GM19438 (cell line): Measurements from ENCODE around the gene ITGBL1.
"Not testable (repeated sequence)": the region's sequence is repeated elsewhere in the genome, so short reads cannot be mapped to it uniquely, and the experiment has no call there.

Experiments used
- ATAC-seq: cut with Tn5 transposase; IDR thresholded peaks from one replicate; pipeline ENCODE4 v1.9.1; 2021; ENCODE audit warnings: low read depth; ENCODE audit not compliant: unreplicated experiment

ITGBL1 gene

GRCh38 chr13:101499406-101499805 is 46.9 kb downstream of the ITGBL1 start:
- no peak for ATAC-seq

DNA sequence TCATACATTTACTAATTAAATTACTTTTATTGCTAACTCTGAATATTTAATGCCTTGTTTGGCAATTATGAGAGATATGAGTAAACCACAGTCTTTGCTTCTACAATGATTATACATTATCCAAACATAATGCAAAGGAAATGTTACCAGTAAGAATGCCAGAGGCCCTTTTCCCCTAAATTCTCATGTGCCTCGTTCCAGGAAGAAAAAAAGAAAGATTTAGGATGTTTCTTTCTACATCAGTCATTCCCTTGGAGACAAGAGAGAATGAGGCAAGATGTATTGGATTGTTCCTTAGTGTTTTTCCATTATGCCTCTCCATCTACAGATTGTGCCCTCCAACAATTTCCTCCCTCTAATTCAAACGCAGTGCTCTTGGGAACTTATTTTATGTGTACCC is 50.1 kb downstream of the ITGBL1 start:
- ATAC-seq = no peak

DNA sequence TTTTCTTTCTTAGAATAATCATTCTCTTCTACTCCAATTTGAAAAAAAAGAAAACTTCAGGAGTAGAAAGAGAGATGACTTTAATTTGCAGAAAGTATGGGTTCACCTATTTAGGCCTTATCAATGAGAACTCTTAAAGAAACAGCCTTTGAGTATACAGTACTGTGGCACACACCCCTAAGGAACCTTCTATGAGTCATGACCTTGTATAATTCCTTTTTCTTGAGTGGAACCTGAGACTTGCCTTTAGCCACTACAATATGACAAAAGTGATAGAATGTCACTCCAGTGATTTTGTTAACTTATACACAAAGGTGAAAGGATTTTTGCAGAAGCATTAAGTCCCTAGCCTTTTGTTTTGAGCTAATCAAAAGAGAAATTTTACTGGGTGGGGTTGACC is 58.7 kb downstream of the ITGBL1 start:
- no peak for ATAC-seq

GRCh38 chr13:101511766-101512165 is 59.3 kb downstream of the ITGBL1 start:
- no peak for ATAC-seq

DNA sequence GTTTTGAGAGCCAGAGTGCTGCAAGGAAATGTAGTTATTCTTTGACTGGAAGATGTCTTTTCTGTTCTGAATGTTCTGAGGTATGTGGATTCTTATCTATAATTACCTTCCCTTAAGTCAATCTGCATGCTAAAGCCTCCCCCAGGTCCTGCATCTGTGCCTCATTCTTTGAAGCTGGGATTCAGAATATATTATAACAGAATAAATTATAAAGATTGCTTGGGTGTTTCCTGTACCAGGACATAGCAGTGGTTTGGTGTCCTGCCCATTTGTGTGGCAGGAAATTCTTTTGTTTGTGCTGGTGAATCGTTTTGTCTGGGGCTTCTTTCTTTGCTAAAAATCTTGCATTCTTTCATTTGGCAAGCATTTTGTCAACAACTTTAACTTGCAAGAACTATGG is 60.2 kb downstream of the ITGBL1 start:
- ATAC-seq = no peak

DNA sequence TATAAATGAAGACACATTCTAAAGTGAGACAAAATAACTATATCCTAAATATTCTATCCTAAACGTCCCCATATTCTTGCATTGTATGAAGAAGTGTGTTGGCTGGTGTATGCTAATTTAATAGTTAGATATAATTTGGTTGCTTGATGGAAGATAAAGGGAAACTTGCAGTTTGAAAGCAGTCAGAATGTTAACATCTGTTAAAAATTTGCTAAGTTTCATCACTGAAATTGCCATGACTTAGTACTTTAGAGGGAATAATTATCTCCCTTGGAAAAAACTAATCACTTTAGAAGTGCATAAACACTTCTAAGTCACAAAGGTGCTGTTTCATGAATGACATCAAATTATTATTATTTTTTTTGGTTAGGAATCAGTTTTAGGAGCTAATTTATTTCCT is 61.6 kb downstream of the ITGBL1 start:
- ATAC-seq = no peak

- no peak for ATAC-seq
These were observed 62.3 kb downstream of the ITGBL1 start for GRCh38 chr13:101514695-101515275.

DNA sequence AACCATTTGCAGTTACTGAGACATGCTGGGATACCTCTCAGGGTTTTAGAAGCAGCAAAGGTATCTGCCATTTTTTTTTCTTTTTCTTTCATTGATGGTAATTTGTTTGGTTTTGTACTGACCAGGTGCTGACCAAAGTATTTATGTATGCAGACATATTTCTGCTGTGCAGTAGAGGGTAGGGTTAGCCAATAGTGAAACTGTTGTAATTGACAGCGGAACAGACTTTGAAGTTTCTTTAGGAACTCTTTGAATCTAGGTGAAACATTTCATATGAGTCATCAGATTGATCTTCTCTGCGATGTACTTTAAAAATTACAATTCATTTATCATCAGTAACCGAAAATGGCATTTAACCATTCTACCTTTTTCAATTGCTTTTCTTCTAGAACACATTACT is 63.0 kb downstream of the ITGBL1 start:
- ATAC-seq = no peak

DNA sequence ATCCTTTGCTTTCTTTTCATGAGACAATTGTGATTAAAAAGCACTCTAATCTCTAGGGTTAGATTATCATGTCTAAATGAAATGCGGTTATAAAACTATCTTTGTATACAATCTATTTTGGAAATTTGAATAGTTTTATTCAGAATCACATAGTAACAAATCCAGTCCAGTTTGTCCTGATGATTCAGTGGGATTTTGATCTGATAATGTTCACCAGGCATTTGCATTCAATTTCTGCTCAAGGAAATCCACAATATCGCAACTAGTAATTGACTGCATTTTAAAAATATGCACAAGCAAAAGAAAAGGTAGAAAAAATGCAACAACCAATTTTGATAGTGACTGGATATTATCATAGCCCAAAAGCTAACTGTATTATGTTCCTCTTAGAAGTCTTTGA is 63.8 kb downstream of the ITGBL1 start:
- ATAC-seq = no peak

GRCh38 chr13:101520672-101521071 is 68.2 kb downstream of the ITGBL1 start:
- peak; percentile 76 for ATAC-seq

- no peak for ATAC-seq
These were observed 68.9 kb downstream of the ITGBL1 start for GRCh38 chr13:101521371-101521770.

- ATAC-seq = no peak
These were observed 70.1 kb downstream of the ITGBL1 start for GRCh38 chr13:101522607-101523006.

DNA sequence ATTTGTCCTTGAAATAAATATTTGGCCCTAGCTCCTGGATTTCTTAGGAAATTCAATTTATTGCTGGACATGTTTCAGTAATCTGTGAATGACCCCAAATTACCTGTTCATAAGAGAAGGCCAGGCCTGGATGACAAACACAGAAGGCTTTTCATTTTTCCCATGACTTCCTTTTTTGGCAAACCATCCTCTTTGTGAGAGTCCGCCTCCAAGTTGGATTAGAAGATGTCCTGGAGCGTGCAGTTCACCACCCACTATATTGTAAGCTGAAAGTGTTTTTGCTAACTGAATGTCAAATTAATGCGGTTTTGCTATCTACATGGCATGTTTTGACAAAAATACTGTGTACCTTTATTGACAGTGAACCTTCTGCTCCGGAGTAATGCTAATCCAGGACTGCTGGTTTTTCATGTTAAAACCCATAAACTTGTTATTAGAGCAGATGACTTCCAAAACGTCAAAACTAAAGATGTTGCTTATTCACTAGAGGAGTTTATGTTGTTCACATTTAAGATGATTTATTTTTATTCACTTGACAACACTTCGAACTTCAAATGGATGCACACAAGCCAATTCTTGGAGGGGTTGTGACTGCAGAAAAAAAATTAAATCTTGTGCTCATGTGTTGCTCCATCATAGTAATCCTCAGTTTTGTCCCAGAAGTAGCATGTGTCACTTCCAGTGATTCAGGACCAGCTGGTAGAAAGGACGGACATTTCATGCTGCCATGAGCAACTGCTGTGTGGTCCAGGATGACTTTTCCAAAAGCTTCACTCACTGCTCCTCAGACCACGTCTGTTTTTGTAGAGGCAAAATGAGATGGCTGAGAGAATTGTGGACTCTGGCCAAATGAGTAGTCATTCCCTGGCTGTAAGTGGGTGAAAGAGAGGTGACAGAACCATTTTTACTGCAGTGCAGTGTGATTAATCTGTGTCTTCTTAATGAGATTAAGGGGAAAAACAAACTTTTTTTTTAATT is 71.0 kb downstream of the ITGBL1 start:
- no peak for ATAC-seq

DNA sequence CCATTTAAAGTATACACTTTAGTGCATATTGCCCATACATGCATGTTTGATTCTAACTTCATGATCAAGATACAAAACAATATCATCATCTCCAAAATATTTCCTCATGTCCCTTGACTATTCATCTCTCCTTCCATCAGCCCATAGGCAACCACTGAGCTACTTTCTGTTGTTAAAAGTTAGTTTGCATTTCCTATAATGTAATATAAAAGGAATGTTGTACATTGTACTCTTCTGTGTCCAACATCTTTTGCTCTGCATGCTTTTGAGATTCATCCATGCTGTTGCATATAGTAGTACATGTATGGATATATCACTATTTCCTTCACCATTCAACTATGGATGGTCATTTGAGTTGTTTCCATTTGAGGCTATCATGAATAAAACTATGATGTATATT is 74.7 kb downstream of the ITGBL1 start:
- no peak for ATAC-seq

GRCh38 chr13:101529422-101529821 is 76.9 kb downstream of the ITGBL1 start:
- ATAC-seq = no peak

GRCh38 chr13:101530293-101530692 is 77.8 kb downstream of the ITGBL1 start:
- no peak for ATAC-seq

GRCh38 chr13:101535192-101535746 is 82.8 kb downstream of the ITGBL1 start:
- ATAC-seq = no peak

- no peak for ATAC-seq
These were observed 83.6 kb downstream of the ITGBL1 start for GRCh38 chr13:101536079-101536478.

DNA sequence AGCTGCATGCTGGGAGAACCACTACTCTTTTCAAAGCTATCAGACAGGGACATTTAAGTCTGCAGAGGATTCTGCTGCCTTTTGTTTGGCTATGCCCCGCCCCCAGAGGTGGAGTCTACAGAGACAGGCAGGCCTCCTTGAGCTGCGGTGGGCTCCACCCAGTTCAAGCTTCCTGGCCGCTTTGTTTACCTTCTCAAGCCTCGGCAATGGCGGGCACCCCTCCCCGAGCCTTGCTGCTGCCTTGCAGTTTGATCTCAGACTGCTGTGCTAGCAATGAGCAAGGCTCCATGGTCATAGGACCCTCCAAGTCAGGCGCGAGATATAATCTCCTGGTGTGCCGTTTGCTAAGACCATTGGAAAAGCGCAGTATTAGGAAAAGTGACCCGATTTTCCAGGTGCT is 92.1 kb downstream of the ITGBL1 start:
- ATAC-seq = not testable (repeated sequence)

GRCh38 chr13:101544979-101545378 is 92.5 kb downstream of the ITGBL1 start:
- ATAC-seq = no peak

GRCh38 chr13:101545521-101545920 is 93.0 kb downstream of the ITGBL1 start:
- ATAC-seq = no peak

- ATAC-seq = no peak
These were observed 99.8 kb downstream of the ITGBL1 start for GRCh38 chr13:101552286-101552685.
